HepG2 (cell line): ENCODE data around the gene TMTC4. TPM values are rescaled to one million over a fixed set of nuclear protein-coding genes. Genes with fewer than 3 reads are reported as not detected.
A peak's percentile ranks its signal among the peaks of the same experiment; 100 is the strongest.

ENCODE experiments used
- ATF7-NPFF ChIP-seq: sonication (generic); formaldehyde crosslinking; IDR thresholded peaks from 2 replicates; pipeline ENCODE4 v1.8.1; 2023; ENCODE audit warnings: mild to moderate bottlenecking, low read depth, missing genetic modification reagents, moderate library complexity
- BCL6 ChIP-seq: IDR thresholded peaks from 2 replicates; pipeline ENCODE4 v1.6.1; 2016; ENCODE audit warnings: missing genetic modification reagents, missing compliant biosample characterization
- DR1 ChIP-seq: sonication (generic); formaldehyde crosslinking; IDR thresholded peaks from 2 replicates; pipeline ENCODE4 v1.8.0; 2021; ENCODE audit warnings: mild to moderate bottlenecking, missing genetic modification reagents, inconsistent platforms
- HNRNPL ChIP-seq: fragments of 200-400 bp; formaldehyde crosslinking; IDR thresholded peaks from 2 replicates; pipeline ENCODE4 v1.6.1; 2017; ENCODE audit warnings: mild to moderate bottlenecking, low read depth, low read length
- KLF9 ChIP-seq: IDR thresholded peaks from 2 replicates; pipeline ENCODE4 v1.6.1; 2016; ENCODE audit warnings: low read depth
- KMT2B ChIP-seq: IDR thresholded peaks from 2 replicates; pipeline ENCODE4 v1.6.1; 2016; ENCODE audit warnings: missing genetic modification reagents, missing compliant biosample characterization
- SRY ChIP-seq: sonication (generic); formaldehyde crosslinking; IDR thresholded peaks from 2 replicates; pipeline ENCODE4 v1.8.0; 2022; ENCODE audit warnings: mild to moderate bottlenecking, missing genetic modification reagents
- STAG1 ChIP-seq: sonication (generic); formaldehyde crosslinking; IDR thresholded peaks from 2 replicates; pipeline ENCODE4 v1.4.0; 2020; ENCODE audit warnings: missing genetic modification reagents
- ZKSCAN1 ChIP-seq: fragments of 150-350 bp; IDR thresholded peaks from 2 replicates; pipeline ENCODE4 v1.6.1; 2014; ENCODE audit warnings: low read length
- ZNF101 ChIP-seq: sonication (generic); formaldehyde crosslinking; IDR thresholded peaks from 2 replicates; pipeline ENCODE4 v1.4.0; 2020; ENCODE audit warnings: mild to moderate bottlenecking, low read depth, missing genetic modification reagents, borderline replicate concordance
- ZNF160 ChIP-seq: sonication (generic); formaldehyde crosslinking; IDR thresholded peaks from 2 replicates; pipeline ENCODE4 v1.8.0; 2022; ENCODE audit warnings: mild to moderate bottlenecking, inconsistent platforms, missing genetic modification reagents
- ZNF678 ChIP-seq: sonication (generic); formaldehyde crosslinking; IDR thresholded peaks from 2 replicates; pipeline ENCODE4 v1.4.0; 2020; ENCODE audit warnings: mild to moderate bottlenecking, missing genetic modification reagents
- polyA plus RNA-seq, 8 experiments: library from polyadenylated mRNA; depleted of rRNA in 3 of 8; stranded (reverse) in 7 of 8; unstranded in 1 of 8; fragments of >200 nt; fragmentation: Illumina TruSeq in 4 of 8; extraction: Trizol in 4 of 8; gene quantifications; 2 replicates each; pipeline versions ENCODE4 v1.2.1 to v1.2.3, GENCODE V29; 2011 to 2016; ENCODE audit warnings: low read depth in 4 of 8, missing spikeins in 1 of 8, mixed read lengths in 1 of 8; ENCODE audit not compliant: insufficient read depth in 1 of 8
- total RNA-seq, 5 experiments: library from RNA; depleted of rRNA; stranded (reverse); fragments of >200 nt; fragmentation: Illumina TruSeq; extraction: Trizol; gene quantifications; 2 replicates each; pipeline ENCODE4 v1.2.3, GENCODE V29; 2016; ENCODE audit warnings: low read depth in 1 of 5
- TF ChIP-seq, protein P1 (sequence below): sonication (generic); formaldehyde crosslinking; IDR thresholded peaks from 2 replicates; pipeline ENCODE4 v1.5.0; 2020; ENCODE audit warnings: missing genetic modification reagents
- TF ChIP-seq, protein P2 (sequence below): sonication (generic); formaldehyde crosslinking; IDR thresholded peaks from 2 replicates; pipeline ENCODE4 v1.9.0; 2021; ENCODE audit warnings: missing genetic modification reagents, mild to moderate bottlenecking, borderline replicate concordance
- TF ChIP-seq, protein P3 (sequence below): IDR thresholded peaks from 2 replicates; pipeline ENCODE4 v1.4.0; 2020; ENCODE audit warnings: mild to moderate bottlenecking, missing genetic modification reagents
- TF ChIP-seq, protein P4 (sequence below): IDR thresholded peaks from 2 replicates; pipeline ENCODE4 v1.6.1; 2016; ENCODE audit warnings: mild to moderate bottlenecking
- TF ChIP-seq, protein P5 (sequence below): sonication (generic); formaldehyde crosslinking; IDR thresholded peaks from 2 replicates; pipeline ENCODE4 v1.4.0; 2020; ENCODE audit warnings: missing genetic modification reagents
- TF ChIP-seq, protein P6 (sequence below): sonication (generic); formaldehyde crosslinking; IDR thresholded peaks from 2 replicates; pipeline ENCODE4 v1.8.1; 2023; ENCODE audit warnings: mild to moderate bottlenecking, moderate library complexity, missing genetic modification reagents

Gene TMTC4
- total and polyA plus RNA-seq, 2 of the 13 experiments (the other 11 are each of a cell fraction or from before 2014, with no cell fraction given) = 16.0 to 22.6 TPM

DNA sequence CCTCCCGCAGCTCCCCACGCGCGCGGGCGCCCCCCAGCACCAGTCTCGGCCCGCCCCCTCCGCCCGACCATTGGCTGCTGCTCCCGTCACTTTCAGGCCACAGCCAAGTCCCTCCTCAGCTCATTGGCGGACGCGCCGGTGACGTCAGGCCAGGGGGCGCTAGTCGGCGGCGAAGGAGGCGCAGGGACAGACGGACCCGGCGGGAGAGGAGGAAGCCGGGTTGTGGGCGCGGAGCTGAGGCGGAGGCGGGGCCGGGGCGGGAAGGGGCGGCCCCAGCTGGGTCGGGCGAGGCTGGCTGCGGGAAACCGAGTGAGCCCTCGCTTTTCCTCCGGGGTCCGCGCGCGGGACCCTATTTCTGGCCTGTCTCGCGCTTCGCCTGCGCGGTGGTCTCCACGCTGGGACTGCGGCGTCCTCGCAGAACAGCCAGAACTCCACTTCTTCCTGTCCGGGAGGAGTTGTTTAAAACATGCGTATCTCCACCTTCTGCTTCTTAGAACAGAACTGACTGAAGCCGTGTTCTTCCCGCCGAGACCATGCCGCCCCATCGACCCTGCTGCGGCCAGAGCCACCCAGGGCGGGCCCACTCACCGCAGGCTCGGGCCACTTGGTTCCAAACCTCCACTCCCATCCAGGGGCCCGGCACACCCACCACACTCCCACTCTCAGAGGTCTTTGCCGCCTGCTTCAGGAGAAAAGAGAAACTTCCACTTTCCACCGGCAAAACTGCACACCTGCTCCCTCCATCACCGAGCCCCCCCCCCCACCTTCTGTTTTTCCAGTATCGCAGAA is 471 bp upstream of the TMTC4 start (continued):
- TF ChIP-seq ZNF101 (no peak), STAG1 (CRISPR knock-in tag) (no peak; the same call in 1 of the 2 replicates), HNRNPL (no peak), ATF7-NPFF (peak; percentile 55; the same call in 1 of the 2 replicates), DR1 (CRISPR knock-in tag) (peak; percentile 57; the same call in 1 of the 2 replicates), BCL6 (CRISPR knock-in tag) (peak; percentile 44; the same call in 1 of the 2 replicates), ZNF678 (CRISPR knock-in tag) (no peak), ZKSCAN1 (no peak), KMT2B (CRISPR knock-in tag) (peak; percentile 69), KLF9 (CRISPR knock-in tag) (no peak), ZNF160 (CRISPR knock-in tag) (peak; percentile 47; the same call in 1 of the 2 replicates), SRY (CRISPR knock-in tag) (0 out of 2 replicates have a peak, but pooled peaks have one; percentile 41)
- TF ChIP-seq, protein P1, sequence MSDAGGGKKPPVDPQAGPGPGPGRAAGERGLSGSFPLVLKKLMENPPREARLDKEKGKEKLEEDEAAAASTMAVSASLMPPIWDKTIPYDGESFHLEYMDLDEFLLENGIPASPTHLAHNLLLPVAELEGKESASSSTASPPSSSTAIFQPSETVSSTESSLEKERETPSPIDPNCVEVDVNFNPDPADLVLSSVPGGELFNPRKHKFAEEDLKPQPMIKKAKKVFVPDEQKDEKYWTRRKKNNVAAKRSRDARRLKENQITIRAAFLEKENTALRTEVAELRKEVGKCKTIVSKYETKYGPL (CRISPR knock-in tag) = no peak
- TF ChIP-seq, protein P2, sequence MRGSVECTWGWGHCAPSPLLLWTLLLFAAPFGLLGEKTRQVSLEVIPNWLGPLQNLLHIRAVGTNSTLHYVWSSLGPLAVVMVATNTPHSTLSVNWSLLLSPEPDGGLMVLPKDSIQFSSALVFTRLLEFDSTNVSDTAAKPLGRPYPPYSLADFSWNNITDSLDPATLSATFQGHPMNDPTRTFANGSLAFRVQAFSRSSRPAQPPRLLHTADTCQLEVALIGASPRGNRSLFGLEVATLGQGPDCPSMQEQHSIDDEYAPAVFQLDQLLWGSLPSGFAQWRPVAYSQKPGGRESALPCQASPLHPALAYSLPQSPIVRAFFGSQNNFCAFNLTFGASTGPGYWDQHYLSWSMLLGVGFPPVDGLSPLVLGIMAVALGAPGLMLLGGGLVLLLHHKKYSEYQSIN (CRISPR knock-in tag) = no peak
- TF ChIP-seq, protein P3, sequence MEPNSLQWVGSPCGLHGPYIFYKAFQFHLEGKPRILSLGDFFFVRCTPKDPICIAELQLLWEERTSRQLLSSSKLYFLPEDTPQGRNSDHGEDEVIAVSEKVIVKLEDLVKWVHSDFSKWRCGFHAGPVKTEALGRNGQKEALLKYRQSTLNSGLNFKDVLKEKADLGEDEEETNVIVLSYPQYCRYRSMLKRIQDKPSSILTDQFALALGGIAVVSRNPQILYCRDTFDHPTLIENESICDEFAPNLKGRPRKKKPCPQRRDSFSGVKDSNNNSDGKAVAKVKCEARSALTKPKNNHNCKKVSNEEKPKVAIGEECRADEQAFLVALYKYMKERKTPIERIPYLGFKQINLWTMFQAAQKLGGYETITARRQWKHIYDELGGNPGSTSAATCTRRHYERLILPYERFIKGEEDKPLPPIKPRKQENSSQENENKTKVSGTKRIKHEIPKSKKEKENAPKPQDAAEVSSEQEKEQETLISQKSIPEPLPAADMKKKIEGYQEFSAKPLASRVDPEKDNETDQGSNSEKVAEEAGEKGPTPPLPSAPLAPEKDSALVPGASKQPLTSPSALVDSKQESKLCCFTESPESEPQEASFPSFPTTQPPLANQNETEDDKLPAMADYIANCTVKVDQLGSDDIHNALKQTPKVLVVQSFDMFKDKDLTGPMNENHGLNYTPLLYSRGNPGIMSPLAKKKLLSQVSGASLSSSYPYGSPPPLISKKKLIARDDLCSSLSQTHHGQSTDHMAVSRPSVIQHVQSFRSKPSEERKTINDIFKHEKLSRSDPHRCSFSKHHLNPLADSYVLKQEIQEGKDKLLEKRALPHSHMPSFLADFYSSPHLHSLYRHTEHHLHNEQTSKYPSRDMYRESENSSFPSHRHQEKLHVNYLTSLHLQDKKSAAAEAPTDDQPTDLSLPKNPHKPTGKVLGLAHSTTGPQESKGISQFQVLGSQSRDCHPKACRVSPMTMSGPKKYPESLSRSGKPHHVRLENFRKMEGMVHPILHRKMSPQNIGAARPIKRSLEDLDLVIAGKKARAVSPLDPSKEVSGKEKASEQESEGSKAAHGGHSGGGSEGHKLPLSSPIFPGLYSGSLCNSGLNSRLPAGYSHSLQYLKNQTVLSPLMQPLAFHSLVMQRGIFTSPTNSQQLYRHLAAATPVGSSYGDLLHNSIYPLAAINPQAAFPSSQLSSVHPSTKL (CRISPR knock-in tag) = peak; percentile 38
- TF ChIP-seq, protein P4, sequence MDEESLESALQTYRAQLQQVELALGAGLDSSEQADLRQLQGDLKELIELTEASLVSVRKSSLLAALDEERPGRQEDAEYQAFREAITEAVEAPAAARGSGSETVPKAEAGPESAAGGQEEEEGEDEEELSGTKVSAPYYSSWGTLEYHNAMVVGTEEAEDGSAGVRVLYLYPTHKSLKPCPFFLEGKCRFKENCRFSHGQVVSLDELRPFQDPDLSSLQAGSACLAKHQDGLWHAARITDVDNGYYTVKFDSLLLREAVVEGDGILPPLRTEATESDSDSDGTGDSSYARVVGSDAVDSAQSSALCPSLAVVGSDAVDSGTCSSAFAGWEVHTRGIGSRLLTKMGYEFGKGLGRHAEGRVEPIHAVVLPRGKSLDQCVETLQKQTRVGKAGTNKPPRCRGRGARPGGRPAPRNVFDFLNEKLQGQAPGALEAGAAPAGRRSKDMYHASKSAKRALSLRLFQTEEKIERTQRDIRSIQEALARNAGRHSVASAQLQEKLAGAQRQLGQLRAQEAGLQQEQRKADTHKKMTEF (CRISPR knock-in tag) = peak; percentile 51; the same call in 1 of the 2 replicates
- TF ChIP-seq, protein P5, sequence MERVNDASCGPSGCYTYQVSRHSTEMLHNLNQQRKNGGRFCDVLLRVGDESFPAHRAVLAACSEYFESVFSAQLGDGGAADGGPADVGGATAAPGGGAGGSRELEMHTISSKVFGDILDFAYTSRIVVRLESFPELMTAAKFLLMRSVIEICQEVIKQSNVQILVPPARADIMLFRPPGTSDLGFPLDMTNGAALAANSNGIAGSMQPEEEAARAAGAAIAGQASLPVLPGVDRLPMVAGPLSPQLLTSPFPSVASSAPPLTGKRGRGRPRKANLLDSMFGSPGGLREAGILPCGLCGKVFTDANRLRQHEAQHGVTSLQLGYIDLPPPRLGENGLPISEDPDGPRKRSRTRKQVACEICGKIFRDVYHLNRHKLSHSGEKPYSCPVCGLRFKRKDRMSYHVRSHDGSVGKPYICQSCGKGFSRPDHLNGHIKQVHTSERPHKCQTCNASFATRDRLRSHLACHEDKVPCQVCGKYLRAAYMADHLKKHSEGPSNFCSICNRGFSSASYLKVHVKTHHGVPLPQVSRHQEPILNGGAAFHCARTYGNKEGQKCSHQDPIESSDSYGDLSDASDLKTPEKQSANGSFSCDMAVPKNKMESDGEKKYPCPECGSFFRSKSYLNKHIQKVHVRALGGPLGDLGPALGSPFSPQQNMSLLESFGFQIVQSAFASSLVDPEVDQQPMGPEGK = peak; percentile 97
- TF ChIP-seq, protein P6, sequence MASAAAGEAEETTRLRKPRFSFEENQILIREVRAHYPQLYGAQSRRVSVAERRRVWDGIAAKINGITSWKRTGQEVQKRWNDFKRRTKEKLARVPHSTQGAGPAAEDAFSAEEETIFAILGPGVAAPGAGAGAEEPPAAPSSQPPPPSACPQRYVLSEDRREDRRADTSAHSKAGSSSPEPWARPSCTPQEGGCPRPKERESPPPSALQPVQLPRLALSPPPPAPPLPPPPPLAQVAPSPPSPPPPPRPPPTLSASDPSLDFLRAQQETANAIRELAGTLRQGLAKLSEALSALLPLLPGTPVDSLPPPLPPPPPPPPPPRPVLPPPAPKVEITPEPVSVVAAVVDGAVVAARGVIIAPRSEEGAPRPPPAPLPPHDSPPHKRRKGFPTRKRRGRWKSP (CRISPR knock-in tag) = 0 out of 2 replicates have a peak, but pooled peaks have one; percentile 68
